A549 treated with DMSO at 1 μM for 4 hours (cell line): Measurements from ENCODE around the gene DDX52. TPM values are rescaled to one million over a fixed set of nuclear protein-coding genes. Genes with fewer than 3 reads are reported as not detected.

Experiments used
- total RNA-seq: library from RNA; stranded (reverse); fragments of 200-300 nt; extraction: Qiagen RNA extraction; gene quantifications from 5 replicates; pipeline ENCODE4 v1.2.3, GENCODE V29; 2022; ENCODE audit warnings: low read depth

The DDX52 gene, protein sequence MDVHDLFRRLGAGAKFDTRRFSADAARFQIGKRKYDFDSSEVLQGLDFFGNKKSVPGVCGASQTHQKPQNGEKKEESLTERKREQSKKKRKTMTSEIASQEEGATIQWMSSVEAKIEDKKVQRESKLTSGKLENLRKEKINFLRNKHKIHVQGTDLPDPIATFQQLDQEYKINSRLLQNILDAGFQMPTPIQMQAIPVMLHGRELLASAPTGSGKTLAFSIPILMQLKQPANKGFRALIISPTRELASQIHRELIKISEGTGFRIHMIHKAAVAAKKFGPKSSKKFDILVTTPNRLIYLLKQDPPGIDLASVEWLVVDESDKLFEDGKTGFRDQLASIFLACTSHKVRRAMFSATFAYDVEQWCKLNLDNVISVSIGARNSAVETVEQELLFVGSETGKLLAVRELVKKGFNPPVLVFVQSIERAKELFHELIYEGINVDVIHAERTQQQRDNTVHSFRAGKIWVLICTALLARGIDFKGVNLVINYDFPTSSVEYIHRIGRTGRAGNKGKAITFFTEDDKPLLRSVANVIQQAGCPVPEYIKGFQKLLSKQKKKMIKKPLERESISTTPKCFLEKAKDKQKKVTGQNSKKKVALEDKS
- total RNA-seq: 28.2 to 37.8 TPM (median 33.1 TPM) in 5 replicates

DNA sequence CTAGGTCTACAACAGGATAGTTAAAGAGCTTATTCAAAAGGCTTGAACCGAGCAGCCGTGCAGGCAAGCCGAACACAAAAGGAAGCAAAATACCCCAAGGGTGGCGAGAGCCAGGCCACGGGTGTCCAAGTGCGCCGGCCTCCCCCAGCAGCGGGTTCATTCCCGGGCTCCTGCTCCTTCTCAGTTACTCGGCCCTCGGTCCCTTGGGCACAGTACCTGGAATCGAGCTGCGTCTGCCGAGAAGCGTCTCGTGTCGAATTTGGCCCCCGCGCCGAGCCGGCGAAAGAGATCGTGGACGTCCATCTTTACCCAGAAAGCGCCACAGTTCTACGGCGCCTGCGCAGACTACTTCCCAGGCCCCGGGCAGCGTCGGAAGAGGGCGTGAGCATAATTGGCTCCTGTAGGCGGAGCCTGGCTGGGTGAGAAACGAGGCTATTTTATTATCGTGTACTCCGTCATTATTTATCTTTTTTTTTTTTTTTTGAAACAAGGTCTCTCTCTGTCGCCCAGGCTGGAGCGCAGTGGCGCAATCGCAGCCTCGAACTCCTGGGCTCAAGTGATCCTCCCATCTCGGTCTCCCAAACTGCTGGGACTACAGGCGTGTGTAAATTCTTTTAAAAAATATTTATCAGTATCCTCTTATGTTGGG is at the start of gene DDX52:
TSS of gene DDX52 (minus strand) at position 329 of the 649 bp plus-strand sequence. CDS start at position 303, 26 bp downstream.

DNA sequence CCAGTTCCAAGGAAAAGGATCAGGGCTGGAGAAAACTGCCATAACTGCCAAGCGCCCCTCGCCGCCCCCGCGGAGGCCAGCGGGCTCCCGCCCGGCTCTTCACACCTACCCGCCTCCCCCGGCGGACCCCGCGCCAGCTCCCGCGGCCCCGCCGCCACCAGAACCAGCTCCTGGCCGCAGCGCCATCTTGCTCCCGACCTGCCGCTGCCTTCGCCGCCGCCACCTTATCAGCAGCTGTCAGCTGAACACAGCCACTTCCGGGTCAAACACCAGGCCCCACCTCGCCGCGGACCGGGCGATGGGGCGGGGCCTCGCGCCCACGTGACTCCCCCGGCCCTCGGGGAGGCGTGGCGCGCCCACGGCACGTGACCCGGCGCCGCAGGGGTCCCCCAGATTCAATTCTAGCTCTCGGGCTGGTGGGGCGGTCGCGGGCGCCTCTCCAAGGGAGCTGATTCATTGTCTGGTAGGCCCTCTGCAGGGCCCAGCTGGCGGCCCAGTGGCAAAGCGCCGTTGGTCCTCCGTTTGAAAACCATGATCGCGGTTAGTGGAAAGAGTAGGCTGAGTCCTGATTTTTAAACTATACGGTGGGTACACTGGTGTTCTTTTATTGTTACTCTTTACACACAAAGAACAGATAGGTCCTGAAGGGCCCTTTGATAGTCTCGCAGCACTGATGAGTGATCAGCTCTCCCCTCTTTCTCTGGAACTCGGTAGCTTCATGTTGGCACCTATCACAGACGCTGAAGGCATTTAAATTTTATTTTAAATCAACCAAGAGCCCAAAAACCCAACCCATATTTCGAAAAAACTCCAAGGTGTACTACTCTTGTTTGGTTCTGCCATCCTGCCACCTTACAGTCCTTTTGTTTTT is 33.8 kb downstream of the DDX52 start, which contains the start of gene SYNRG:
TSS of gene SYNRG (minus strand) at position 249 of the 871 bp plus-strand sequence. CDS start at position 186, 63 bp downstream.

Other genes with a start within 250 kb of the DDX52 start
- 51.5 to 63.8 TPM (median 57.9 TPM) in 5 replicates for gene ACACA, start 236.6 kb downstream of the DDX52 start, total RNA-seq
- gene TADA2A, start 236.6 kb downstream of the DDX52 start, total RNA-seq: 11.1 to 13.6 TPM (median 12.7 TPM) in 5 replicates
- gene DUSP14, start 153.6 kb downstream of the DDX52 start, total RNA-seq: 50.2 to 57.5 TPM (median 51.3 TPM) in 5 replicates
- 12.1 to 16.6 TPM (median 15.7 TPM) in 5 replicates for gene SYNRG, start 34.0 kb downstream of the DDX52 start, total RNA-seq
- gene HNF1B, start 101.6 kb upstream of the DDX52 start, total RNA-seq: 27.9 to 31.4 TPM (median 28.7 TPM) in 5 replicates